SJSA1 (cell line): ENCODE data around the gene GINM1. TPM values are rescaled to one million over a fixed set of nuclear protein-coding genes. Genes with fewer than 3 reads are reported as not detected.

ENCODE experiments used
- DNase-seq, 2 experiments: peaks; one replicate each; pipeline ENCODE4 v3.0.0-alpha.2; 2015 to 2020; ENCODE audit warnings: low spot score in 2 of 2, low read depth in 1 of 2
- H3K27ac ChIP-seq: fragments of 250-450 bp; sonication (Bioruptor Pico); 2 replicates; pipeline ENCODE4 v1.5.1; 2020; ENCODE audit warnings: mild to moderate bottlenecking, moderate library complexity
- H3K27me3 ChIP-seq: fragments of 250-450 bp; sonication (Bioruptor Pico); replicated peaks from 2 replicates; pipeline ENCODE4 v1.5.1; 2020; ENCODE audit warnings: mild to moderate bottlenecking, moderate library complexity
- H3K36me3 ChIP-seq: fragments of 250-450 bp; sonication (Bioruptor Pico); 2 replicates; pipeline ENCODE4 v1.5.1; 2020; ENCODE audit warnings: mild to moderate bottlenecking
- H3K4me1 ChIP-seq: fragments of 250-450 bp; sonication (Bioruptor Pico); replicated peaks from 2 replicates; pipeline ENCODE4 v1.6.1; 2021; ENCODE audit warnings: mild to moderate bottlenecking
- H3K4me3 ChIP-seq: fragments of 250-450 bp; sonication (Bioruptor Pico); 2 replicates; pipeline ENCODE4 v1.5.1; 2020; ENCODE audit warnings: mild to moderate bottlenecking
- H3K9me3 ChIP-seq: fragments of 250-450 bp; sonication (Bioruptor Pico); replicated peaks from 2 replicates; pipeline ENCODE4 v1.5.1; 2020; ENCODE audit warnings: mild to moderate bottlenecking
- total RNA-seq: library from RNA; depleted of rRNA; stranded (reverse); fragments of >200 nt; shearing (Covaris generic); gene quantifications from 2 replicates; pipeline ENCODE4 v1.2.3, GENCODE V29; 2014

Gene GINM1
- total RNA-seq, 1 experiment from 2014 or later, result 52.4 TPM

- H3K4me3 ChIP-seq, result no peak overlapping the region
- DNase-seq, result no peak
- no peaks in the 10 kb centered on the region; the same call in 1 of the 2 replicates for H3K9me3 ChIP-seq
- H3K4me1 ChIP-seq, result peaks cover 8% of the 10 kb centered on the region
- no peak overlapping the region for H3K27ac ChIP-seq
- peaks cover 15% of the 10 kb centered on the region for H3K27me3 ChIP-seq
- H3K36me3 ChIP-seq, result peaks cover 5% of the 10 kb centered on the region
Observed at GRCh38 chr6:149563928-149564325, 2.2 kb upstream of the GINM1 start.

- peak overlapping the region; percentile 44 for H3K27ac ChIP-seq
- no peaks in the 10 kb centered on the region; the same call in 1 of the 2 replicates for H3K9me3 ChIP-seq
- H3K4me1 ChIP-seq, result peaks cover 8% of the 10 kb centered on the region
- no peaks in the 10 kb centered on the region for H3K27me3 ChIP-seq
- H3K4me3 ChIP-seq, result peak overlapping the region; percentile 96
- H3K36me3 ChIP-seq, result peaks cover 5% of the 10 kb centered on the region
- DNase-seq, result peak; percentile 54 to 74
Observed at GRCh38 chr6:149566410-149567193, 427 bp downstream of the GINM1 start.

- peak overlapping the region; percentile 96 for H3K4me3 ChIP-seq
- H3K9me3 ChIP-seq, result no peaks in the 10 kb centered on the region; the same call in 1 of the 2 replicates
- no peak for DNase-seq
- H3K36me3 ChIP-seq, result peaks cover 5% of the 10 kb centered on the region
- H3K4me1 ChIP-seq, result peaks cover 8% of the 10 kb centered on the region
- H3K27ac ChIP-seq, result no peak overlapping the region
- H3K27me3 ChIP-seq, result no peaks in the 10 kb centered on the region
Observed at GRCh38 chr6:149567194-149567586, 1.0 kb downstream of the GINM1 start.

GRCh38 chr6:149567945-149568585 lies 1.9 kb downstream of the GINM1 start:
- no peak for DNase-seq
- Histone ChIP-seq H3K27ac (no peak overlapping the region), H3K9me3 (no peaks in the 10 kb centered on the region; the same call in 1 of the 2 replicates), H3K4me1 (peaks cover 8% of the 10 kb centered on the region), H3K36me3 (peaks cover 5% of the 10 kb centered on the region), H3K4me3 (no peak overlapping the region), H3K27me3 (no peaks in the 10 kb centered on the region)

GRCh38 chr6:149580880-149581279 lies 14.7 kb downstream of the GINM1 start:
- H3K4me3 ChIP-seq, result no peak overlapping the region
- no peaks in the 10 kb centered on the region for H3K4me1 ChIP-seq
- no peaks in the 10 kb centered on the region for H3K9me3 ChIP-seq
- peaks cover 4% of the 10 kb centered on the region; the same call in 1 of the 2 replicates for H3K36me3 ChIP-seq
- H3K27ac ChIP-seq, result no peak overlapping the region
- H3K27me3 ChIP-seq, result no peaks in the 10 kb centered on the region
- no peak for DNase-seq

- no peaks in the 10 kb centered on the region for H3K27me3 ChIP-seq
- no peaks in the 10 kb centered on the region for H3K9me3 ChIP-seq
- no peaks in the 10 kb centered on the region for H3K4me1 ChIP-seq
- no peak overlapping the region for H3K4me3 ChIP-seq
- DNase-seq, result no peak
- peaks cover 4% of the 10 kb centered on the region; the same call in 1 of the 2 replicates for H3K36me3 ChIP-seq
- H3K27ac ChIP-seq, result no peak overlapping the region
Observed at GRCh38 chr6:149581349-149581748, 15.2 kb downstream of the GINM1 start.

- no peak for DNase-seq
- Histone ChIP-seq H3K27me3 (no peaks in the 10 kb centered on the region), H3K4me1 (no peaks in the 10 kb centered on the region), H3K27ac (no peak overlapping the region), H3K36me3 (peaks cover 14% of the 10 kb centered on the region), H3K4me3 (no peak overlapping the region), H3K9me3 (no peaks in the 10 kb centered on the region)
Observed at GRCh38 chr6:149586149-149586548, 20.0 kb downstream of the GINM1 start.

GRCh38 chr6:149592983-149593382 lies 26.8 kb downstream of the GINM1 start:
- Histone ChIP-seq H3K27ac (no peak overlapping the region), H3K27me3 (no peaks in the 10 kb centered on the region), H3K4me1 (no peaks in the 10 kb centered on the region), H3K9me3 (no peaks in the 10 kb centered on the region), H3K4me3 (no peak overlapping the region), H3K36me3 (peaks cover 57% of the 10 kb centered on the region)
- no peak for DNase-seq

GRCh38 chr6:149593408-149593807 lies 27.2 kb downstream of the GINM1 start:
- Histone ChIP-seq H3K27me3 (no peaks in the 10 kb centered on the region), H3K27ac (no peak overlapping the region), H3K4me1 (no peaks in the 10 kb centered on the region), H3K4me3 (no peak overlapping the region), H3K9me3 (no peaks in the 10 kb centered on the region), H3K36me3 (peaks cover 57% of the 10 kb centered on the region)
- DNase-seq, result no peak

- no peak for DNase-seq
- H3K27me3 ChIP-seq, result no peaks in the 10 kb centered on the region
- H3K4me3 ChIP-seq, result no peak overlapping the region
- H3K9me3 ChIP-seq, result no peaks in the 10 kb centered on the region
- H3K36me3 ChIP-seq, result peaks cover 38% of the 10 kb centered on the region
- no peaks in the 10 kb centered on the region for H3K4me1 ChIP-seq
- no peak overlapping the region for H3K27ac ChIP-seq
Observed at GRCh38 chr6:149600508-149600907, 34.3 kb downstream of the GINM1 start.

- no peaks in the 10 kb centered on the region for H3K4me1 ChIP-seq
- H3K9me3 ChIP-seq, result peaks cover 3% of the 10 kb centered on the region; the same call in 1 of the 2 replicates
- no peak overlapping the region for H3K27ac ChIP-seq
- no peak for DNase-seq
- H3K36me3 ChIP-seq, result peaks cover 12% of the 10 kb centered on the region
- no peak overlapping the region for H3K4me3 ChIP-seq
- H3K27me3 ChIP-seq, result no peaks in the 10 kb centered on the region
Observed at GRCh38 chr6:149608381-149608982, 42.3 kb downstream of the GINM1 start.

GRCh38 chr6:149614337-149614736 lies 48.2 kb downstream of the GINM1 start:
- Histone ChIP-seq H3K27me3 (no peaks in the 10 kb centered on the region), H3K36me3 (peaks cover 13% of the 10 kb centered on the region), H3K4me3 (no peak overlapping the region), H3K9me3 (peaks cover 5% of the 10 kb centered on the region; the same call in 1 of the 2 replicates), H3K4me1 (no peaks in the 10 kb centered on the region), H3K27ac (no peak overlapping the region)
- no peak for DNase-seq

- no peak overlapping the region for H3K27ac ChIP-seq
- peaks cover 5% of the 10 kb centered on the region; the same call in 1 of the 2 replicates for H3K9me3 ChIP-seq
- no peaks in the 10 kb centered on the region for H3K4me1 ChIP-seq
- peaks cover 19% of the 10 kb centered on the region for H3K36me3 ChIP-seq
- DNase-seq, result no peak
- no peak overlapping the region for H3K4me3 ChIP-seq
- no peaks in the 10 kb centered on the region for H3K27me3 ChIP-seq
Observed at GRCh38 chr6:149615805-149616204, 49.6 kb downstream of the GINM1 start.

- DNase-seq, result no peak
- H3K9me3 ChIP-seq, result no peaks in the 10 kb centered on the region
- H3K27ac ChIP-seq, result no peak overlapping the region
- no peaks in the 10 kb centered on the region for H3K27me3 ChIP-seq
- no peak overlapping the region for H3K4me3 ChIP-seq
- H3K36me3 ChIP-seq, result peaks cover 39% of the 10 kb centered on the region
- H3K4me1 ChIP-seq, result no peaks in the 10 kb centered on the region; the same call in 1 of the 2 replicates
Observed at GRCh38 chr6:149627672-149628071, 61.5 kb downstream of the GINM1 start.
